Germinal center (tissue), 1 donor: Measurements from ENCODE around the gene CRLF1.
A peak's percentile ranks its signal among the peaks of the same experiment; 100 is the strongest.

Source experiments
- DNase-seq: peaks from one replicate; pipeline ENCODE4 v3.0.0; 2012; ENCODE audit warnings: mixed read lengths, low spot score

Gene CRLF1

GRCh38 chr19:18557411-18558201 is 49.0 kb downstream of the CRLF1 start, which contains the start of gene KXD1:
TSS of gene KXD1 (plus strand) at chr19:18557870. CDS start at chr19:18562057, 4,187 bp downstream.
- peak; percentile 98 for DNase-seq

GRCh38 chr19:18551631-18552030 is 55.0 kb downstream of the CRLF1 start:
- DNase-seq = no peak

- DNase-seq = peak; percentile 78
Observed at GRCh38 chr19:18543814-18544475, 62.7 kb downstream of the CRLF1 start.
